ENCODE results near the gene ATP9B.

ATP9B gene

DNA sequence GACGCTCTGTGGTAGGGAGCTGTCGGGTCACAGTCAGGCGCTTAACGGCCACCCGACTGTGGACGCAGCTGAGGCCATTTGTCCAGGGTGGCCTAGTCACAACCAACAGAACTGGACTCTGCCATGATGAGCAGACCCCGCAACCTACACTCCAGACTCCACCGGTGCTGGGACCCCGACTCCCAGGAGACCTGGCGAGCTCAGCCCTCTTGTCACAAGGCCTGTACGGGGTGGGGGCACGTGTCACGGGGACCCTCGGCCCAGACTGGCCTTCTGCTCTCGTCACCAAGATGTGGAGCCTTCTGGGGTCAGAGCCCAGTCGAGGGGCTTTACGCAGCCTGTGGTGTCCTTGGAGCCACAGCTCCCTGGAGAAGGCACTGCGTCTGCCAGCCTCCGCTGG, 349.0 kb downstream of the ATP9B start:
- TF ChIP-seq, protein P1, sequence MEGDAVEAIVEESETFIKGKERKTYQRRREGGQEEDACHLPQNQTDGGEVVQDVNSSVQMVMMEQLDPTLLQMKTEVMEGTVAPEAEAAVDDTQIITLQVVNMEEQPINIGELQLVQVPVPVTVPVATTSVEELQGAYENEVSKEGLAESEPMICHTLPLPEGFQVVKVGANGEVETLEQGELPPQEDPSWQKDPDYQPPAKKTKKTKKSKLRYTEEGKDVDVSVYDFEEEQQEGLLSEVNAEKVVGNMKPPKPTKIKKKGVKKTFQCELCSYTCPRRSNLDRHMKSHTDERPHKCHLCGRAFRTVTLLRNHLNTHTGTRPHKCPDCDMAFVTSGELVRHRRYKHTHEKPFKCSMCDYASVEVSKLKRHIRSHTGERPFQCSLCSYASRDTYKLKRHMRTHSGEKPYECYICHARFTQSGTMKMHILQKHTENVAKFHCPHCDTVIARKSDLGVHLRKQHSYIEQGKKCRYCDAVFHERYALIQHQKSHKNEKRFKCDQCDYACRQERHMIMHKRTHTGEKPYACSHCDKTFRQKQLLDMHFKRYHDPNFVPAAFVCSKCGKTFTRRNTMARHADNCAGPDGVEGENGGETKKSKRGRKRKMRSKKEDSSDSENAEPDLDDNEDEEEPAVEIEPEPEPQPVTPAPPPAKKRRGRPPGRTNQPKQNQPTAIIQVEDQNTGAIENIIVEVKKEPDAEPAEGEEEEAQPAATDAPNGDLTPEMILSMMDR (IDR thresholded peaks at IDR 0.05; ENCODE audit: low read depth, low read length, missing control alignments), result no peak
- no peak for DNase-seq (ENCODE audit: low read depth)
- no peak overlapping the region for H3K4me3 ChIP-seq (ENCODE audit: low read depth, low read length)

DNA sequence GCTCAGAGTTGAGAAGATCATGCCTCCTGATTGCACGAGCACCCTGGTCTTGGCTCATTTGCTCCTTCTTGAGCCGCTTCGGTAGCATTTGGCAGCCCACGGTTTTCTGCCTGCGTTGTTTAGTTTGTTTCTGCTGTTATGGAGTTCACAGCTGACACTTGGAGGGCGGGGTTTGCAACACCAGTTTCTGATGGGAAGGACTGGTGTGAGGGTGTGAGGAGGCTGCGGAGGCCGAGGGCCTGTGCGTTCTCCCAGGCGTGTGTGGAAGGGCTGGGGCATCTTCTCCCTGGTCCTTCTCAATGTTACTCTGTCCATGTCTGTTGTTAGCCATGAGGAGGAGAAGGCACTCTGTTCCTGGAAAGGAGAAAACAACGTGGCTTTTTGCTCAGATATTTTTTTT, 349.4 kb downstream of the ATP9B start:
- TF ChIP-seq, protein P1 (IDR thresholded peaks at IDR 0.05; ENCODE audit: low read depth, low read length, missing control alignments), result no peak
- no peak overlapping the region for H3K4me3 ChIP-seq (ENCODE audit: low read depth, low read length)
- no peak for DNase-seq (ENCODE audit: low read depth)

DNA sequence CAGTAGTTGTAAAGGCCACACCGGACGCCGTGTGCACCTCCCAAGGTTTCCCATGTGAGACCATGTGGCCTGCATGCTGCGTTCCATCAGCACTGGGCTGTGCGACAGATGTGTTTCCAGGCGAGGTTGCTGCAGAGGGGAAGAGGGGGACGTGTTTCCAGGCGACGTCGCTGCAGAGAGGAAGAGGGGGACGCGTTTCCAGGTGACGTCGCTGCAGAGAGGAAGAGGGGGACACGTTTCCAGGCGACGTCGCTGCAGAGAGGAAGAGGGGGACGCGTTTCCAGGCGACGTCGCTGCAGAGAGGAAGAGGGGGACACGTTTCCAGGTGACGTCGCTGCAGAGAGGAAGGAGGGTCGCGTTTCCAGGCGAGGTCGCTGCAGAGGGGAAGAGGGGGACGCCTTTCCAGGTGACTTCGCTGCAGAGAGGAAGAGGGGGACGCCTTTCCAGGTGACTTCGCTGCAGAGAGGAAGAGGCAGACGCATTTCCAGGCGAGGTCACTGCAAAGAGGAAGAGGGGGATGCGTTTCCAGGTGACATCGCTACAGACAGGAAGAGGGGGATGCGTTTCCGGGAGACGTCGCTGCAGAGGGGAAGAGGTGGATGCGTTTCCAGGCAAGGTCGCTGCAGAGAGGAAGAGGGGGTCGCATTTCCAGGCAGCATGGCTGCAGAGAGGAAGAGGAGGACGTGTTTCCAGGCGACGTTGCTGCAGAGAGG, 351.0 kb downstream of the ATP9B start:
- H3K4me3 ChIP-seq (ENCODE audit: low read depth, low read length), result no peak overlapping the region
- TF ChIP-seq, protein P1 (IDR thresholded peaks at IDR 0.05; ENCODE audit: low read depth, low read length, missing control alignments), result no peak
- DNase-seq (ENCODE audit: low read depth), result no peak

DNA sequence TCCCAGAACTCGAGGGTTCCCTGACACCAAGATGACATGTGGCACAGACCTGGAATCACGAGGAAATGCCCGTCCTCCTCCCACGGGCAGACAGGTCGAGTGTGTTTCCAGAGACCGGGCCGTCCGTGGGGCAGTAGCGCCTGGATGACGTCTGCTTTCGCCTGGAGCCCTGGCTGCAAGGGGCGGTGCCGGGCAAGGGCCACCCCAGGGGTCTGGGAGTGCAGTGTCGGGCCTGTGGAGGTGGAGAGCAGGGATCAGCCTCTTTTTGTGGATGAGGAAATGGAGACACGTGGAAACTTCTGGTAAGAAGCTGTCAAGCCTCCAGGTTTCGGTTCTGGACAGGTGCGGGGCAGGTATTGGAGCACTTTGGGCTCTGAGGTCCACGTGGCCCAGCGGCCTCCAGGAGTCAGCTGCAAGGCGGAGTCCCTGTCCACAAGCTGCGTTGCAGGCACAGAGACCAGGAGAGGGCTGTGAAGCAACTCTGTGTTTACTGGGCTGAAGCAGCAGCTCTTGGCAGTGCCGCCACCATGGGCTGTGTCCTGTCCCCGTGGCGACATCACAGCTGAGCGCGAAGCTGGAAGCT, 352.2 kb downstream of the ATP9B start:
- no peak for DNase-seq (ENCODE audit: low read depth)
- TF ChIP-seq, protein P1 (IDR thresholded peaks at IDR 0.05; ENCODE audit: low read depth, low read length, missing control alignments), result no peak
- no peak overlapping the region for H3K4me3 ChIP-seq (ENCODE audit: low read depth, low read length)

DNA sequence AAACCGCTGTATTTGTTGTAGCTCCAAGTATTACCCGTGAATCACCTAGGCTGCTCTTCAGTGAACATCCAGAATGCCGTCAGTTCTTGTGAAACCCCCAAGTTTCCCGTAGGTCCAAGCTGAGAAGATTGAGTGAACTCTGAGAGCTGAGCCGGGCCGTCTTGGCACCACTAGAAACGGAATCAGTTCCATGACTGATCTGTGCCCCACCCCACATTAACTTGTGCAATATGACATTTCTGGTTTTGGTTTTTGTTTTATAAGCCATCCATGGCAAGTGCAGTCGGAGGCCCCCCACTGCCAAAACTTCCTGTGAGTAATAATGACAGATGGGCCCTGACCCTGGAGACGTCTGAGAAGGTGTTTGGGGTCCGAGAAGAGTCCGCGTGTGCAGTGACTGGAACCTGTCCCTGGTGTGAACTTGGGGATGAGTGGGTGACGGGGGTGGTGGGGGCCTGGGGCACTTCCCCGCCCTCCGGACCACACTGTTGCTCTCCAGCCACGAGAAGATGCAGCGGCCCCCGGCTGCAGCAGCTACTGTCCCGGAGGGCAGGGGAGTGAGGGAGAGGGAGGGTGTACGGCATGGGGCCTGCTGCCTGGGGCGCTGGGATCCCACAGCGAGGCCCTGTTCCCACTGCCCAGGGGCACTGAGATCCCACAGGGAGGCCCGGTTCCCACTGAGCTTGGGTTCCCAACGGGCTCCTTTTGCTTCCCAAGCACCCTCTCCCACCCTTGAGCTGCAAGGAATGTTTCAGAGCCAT, 353.0 kb downstream of the ATP9B start:
- DNase-seq (ENCODE audit: low read depth), result no peak
- TF ChIP-seq, protein P1 (IDR thresholded peaks at IDR 0.05; ENCODE audit: low read depth, low read length, missing control alignments), result no peak
- no peak overlapping the region for H3K4me3 ChIP-seq (ENCODE audit: low read depth, low read length)

DNA sequence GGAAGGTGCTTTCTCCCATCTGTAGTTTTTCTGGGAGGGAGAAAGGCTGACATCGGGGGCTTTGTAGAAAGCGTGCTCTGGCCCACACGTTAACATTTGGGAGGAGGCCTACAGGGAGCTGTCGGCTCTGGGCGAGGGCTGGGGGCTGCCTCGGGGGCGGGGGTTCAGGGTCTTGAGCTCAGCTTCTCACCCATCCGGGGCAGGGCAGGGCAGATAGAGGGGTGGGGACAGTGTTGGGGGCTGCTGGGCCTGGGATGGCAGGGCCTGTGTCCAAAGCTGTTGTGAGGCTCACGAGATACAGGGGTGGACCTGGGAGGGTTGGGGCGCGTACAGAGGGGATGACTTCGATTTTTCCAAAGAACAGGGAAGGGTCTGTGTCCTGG, 353.6 kb downstream of the ATP9B start:
- DNase-seq (ENCODE audit: low read depth), result no peak
- H3K4me3 ChIP-seq (ENCODE audit: low read depth, low read length), result no peak overlapping the region
- TF ChIP-seq, protein P1 (IDR thresholded peaks at IDR 0.05; ENCODE audit: low read depth, low read length, missing control alignments), result no peak

Data from GM12864 (cell line).